ENCODE results near the gene ACAD8.
"Not testable (repeated sequence)": the region's sequence is repeated elsewhere in the genome, so short reads cannot be mapped to it uniquely, and the experiment has no call there.

ACAD8 gene

DNA sequence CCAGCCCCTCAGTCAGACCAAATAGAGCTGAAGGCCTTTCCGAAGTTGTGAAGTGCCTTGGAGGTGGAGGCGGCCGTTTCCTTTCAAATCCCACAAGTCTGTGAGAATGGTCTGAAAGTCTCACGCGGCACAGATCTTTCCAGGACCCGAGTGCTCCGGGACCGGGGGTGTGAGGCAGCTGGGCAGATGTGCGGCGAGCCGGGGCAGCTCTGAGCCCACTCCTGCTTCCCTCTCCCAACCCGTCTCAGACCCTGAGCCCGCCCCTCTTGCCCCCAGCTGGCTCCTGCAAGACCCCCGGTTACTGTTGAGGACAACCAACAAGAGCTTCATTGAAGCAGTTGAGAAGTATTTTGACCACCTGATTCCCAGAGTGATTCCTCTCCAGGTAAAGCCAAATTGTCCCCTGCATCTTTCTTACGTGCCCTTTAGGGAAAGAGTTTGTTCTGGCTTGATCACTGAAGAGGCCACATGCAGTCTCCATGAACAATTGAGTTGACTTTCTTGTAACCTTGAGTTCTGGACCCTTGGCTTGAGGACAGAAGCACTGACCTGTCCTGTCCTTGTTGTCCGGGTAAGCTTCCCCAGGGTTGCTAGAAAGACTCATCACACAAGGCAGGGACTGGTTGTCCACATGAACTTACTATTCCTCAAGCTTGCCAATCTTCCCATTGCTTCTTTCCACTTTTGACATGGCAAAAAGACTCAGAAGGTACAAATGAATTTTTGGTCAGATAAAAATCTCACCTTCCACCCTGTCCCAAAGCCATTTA, 30.3 kb downstream of the ACAD8 start:
- CTCF ChIA-PET, result no interaction called here
- no peak for DNase-seq (ENCODE audit: extremely low spot score)
- POLR2A ChIA-PET, result no interaction called here
- TF ChIP-seq SUZ12 (IDR thresholded peaks at IDR 0.05) (no peak), ARNT (IDR thresholded peaks at IDR 0.05) (no peak), NFRKB (IDR thresholded peaks at IDR 0.05) (no peak), FOXM1 (IDR thresholded peaks at IDR 0.05; ENCODE audit: borderline replicate concordance) (no peak), L3MBTL2 (conservative IDR thresholded peaks at IDR 0.05) (no peak), FOXA1 (IDR thresholded peaks at IDR 0.05) (no peak), PKNOX1 (IDR thresholded peaks at IDR 0.05) (no peak), HDGF (IDR thresholded peaks at IDR 0.05; ENCODE audit: borderline replicate concordance) (no peak), TARDBP (IDR thresholded peaks at IDR 0.05) (no peak), SP1 (IDR thresholded peaks at IDR 0.05) (no peak), ZNF384 (IDR thresholded peaks at IDR 0.05) (no peak), LEF1 (IDR thresholded peaks at IDR 0.05; ENCODE audit: borderline replicate concordance) (no peak), CTBP1 (IDR thresholded peaks at IDR 0.05; ENCODE audit: borderline replicate concordance) (no peak)

DNA sequence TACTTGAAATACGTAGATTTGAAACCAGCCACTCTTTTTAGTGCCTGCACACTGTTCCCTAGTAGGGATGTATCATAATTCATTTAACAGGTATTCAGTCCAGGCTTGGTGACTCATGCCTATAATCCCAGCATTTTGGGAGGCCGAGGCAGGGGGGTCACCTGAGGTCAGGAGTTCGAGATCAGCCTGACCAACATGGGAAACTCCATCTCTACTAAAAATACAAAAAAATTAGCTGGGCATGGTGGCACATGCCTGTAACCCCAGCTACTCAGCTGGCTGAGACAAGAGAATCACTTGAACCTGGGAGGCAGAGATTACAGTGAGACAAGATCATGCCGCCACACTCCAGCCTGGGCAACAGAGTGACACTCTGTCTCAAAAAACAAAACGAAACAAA, 31.0 kb downstream of the ACAD8 start:
- DNase-seq (ENCODE audit: extremely low spot score); CTCF ChIA-PET; POLR2A ChIA-PET: not testable (repeated sequence)

- no peak for DNase-seq (ENCODE audit: extremely low spot score)
- ChIA-PET CTCF (no interaction called here), POLR2A (no interaction called here)
- TF ChIP-seq LEF1 (IDR thresholded peaks at IDR 0.05; ENCODE audit: borderline replicate concordance), result no peak
- TF ChIP-seq CTBP1 (IDR thresholded peaks at IDR 0.05; ENCODE audit: borderline replicate concordance), result no peak
- no peak for TF ChIP-seq ZNF384 (IDR thresholded peaks at IDR 0.05)
- no peak for TF ChIP-seq FOXK2 (IDR thresholded peaks at IDR 0.05)
- no peak for TF ChIP-seq SUZ12 (IDR thresholded peaks at IDR 0.05)
- no peak for TF ChIP-seq FOXM1 (IDR thresholded peaks at IDR 0.05; ENCODE audit: borderline replicate concordance)
- TF ChIP-seq TARDBP (IDR thresholded peaks at IDR 0.05), result no peak
- no peak for TF ChIP-seq NFRKB (IDR thresholded peaks at IDR 0.05)
- no peak for TF ChIP-seq FOXA1 (IDR thresholded peaks at IDR 0.05)
- TF ChIP-seq BHLHE40 (IDR thresholded peaks at IDR 0.05; ENCODE audit: borderline replicate concordance), result no peak
- no peak for TF ChIP-seq PKNOX1 (IDR thresholded peaks at IDR 0.05)
- TF ChIP-seq SP1 (IDR thresholded peaks at IDR 0.05), result no peak
- no peak for TF ChIP-seq HDGF (IDR thresholded peaks at IDR 0.05; ENCODE audit: borderline replicate concordance)
- no peak for TF ChIP-seq ARNT (IDR thresholded peaks at IDR 0.05)
- TF ChIP-seq ELF4 (IDR thresholded peaks at IDR 0.05), result no peak
- TF ChIP-seq L3MBTL2 (conservative IDR thresholded peaks at IDR 0.05), result no peak
These were observed 34.2 kb downstream of the ACAD8 start for GRCh38 chr11:134287561-134287960.

DNA sequence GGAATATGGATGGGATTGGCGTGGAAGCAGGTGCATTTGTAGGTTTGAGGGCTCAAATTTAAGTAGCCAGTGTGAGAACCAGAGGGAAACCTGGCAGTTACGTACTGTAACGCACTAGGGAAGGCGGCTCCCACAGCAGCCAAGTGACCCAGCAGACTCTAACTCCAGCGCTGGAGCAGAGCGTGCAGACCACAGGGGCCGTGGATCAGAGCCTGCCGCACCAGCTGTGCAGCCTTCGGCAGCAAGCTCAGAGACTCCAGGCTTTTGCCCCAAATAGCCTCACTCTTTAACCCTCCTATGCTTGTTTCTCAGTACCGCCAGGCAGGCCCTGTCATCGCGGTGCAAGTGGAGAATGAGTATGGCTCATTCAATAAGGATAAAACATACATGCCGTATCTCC, 35.1 kb downstream of the ACAD8 start:
- ChIA-PET CTCF (no interaction called here), POLR2A (no interaction called here)
- TF ChIP-seq NFRKB (IDR thresholded peaks at IDR 0.05), result no peak
- no peak for TF ChIP-seq ZNF384 (IDR thresholded peaks at IDR 0.05)
- no peak for TF ChIP-seq SUZ12 (IDR thresholded peaks at IDR 0.05)
- no peak for TF ChIP-seq HDGF (IDR thresholded peaks at IDR 0.05; ENCODE audit: borderline replicate concordance)
- no peak for TF ChIP-seq L3MBTL2 (conservative IDR thresholded peaks at IDR 0.05)
- DNase-seq (ENCODE audit: extremely low spot score), result no peak

DNA sequence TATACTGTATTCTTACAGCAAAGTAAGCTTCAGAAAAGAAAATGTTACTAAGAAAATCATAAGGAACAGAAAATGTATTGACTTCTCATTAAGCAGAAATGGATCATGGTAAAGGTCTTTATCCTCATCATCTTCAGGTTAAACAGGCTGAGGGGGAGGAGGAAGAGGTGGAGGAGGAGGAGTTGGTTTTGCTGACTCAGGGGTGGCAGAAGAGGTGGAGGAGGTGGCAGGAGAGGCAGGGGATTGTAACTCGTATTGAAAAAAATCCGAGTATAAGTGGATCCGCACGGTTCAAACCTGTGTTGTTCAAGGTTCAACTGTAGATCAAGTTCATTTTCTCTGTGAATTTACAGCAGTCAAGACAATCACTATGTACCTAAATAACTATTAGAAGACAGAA, 35.8 kb downstream of the ACAD8 start:
- ChIA-PET CTCF (no interaction called here), POLR2A (no interaction called here)
- no peak for DNase-seq (ENCODE audit: extremely low spot score)
- TF ChIP-seq ELF4 (IDR thresholded peaks at IDR 0.05), result no peak

- no peak for DNase-seq (ENCODE audit: extremely low spot score)
- no peak for TF ChIP-seq BHLHE40 (IDR thresholded peaks at IDR 0.05; ENCODE audit: borderline replicate concordance)
- no peak for TF ChIP-seq L3MBTL2 (conservative IDR thresholded peaks at IDR 0.05)
- no peak for TF ChIP-seq NFRKB (IDR thresholded peaks at IDR 0.05)
- no peak for TF ChIP-seq ZNF384 (IDR thresholded peaks at IDR 0.05)
- TF ChIP-seq ARNT (IDR thresholded peaks at IDR 0.05), result no peak
- no peak for TF ChIP-seq FOXK2 (IDR thresholded peaks at IDR 0.05)
- no peak for TF ChIP-seq HDGF (IDR thresholded peaks at IDR 0.05; ENCODE audit: borderline replicate concordance)
- no peak for TF ChIP-seq TARDBP (IDR thresholded peaks at IDR 0.05)
- no peak for TF ChIP-seq FOXA1 (IDR thresholded peaks at IDR 0.05)
- TF ChIP-seq LEF1 (IDR thresholded peaks at IDR 0.05; ENCODE audit: borderline replicate concordance), result no peak
- TF ChIP-seq CTBP1 (IDR thresholded peaks at IDR 0.05; ENCODE audit: borderline replicate concordance), result no peak
- CTCF ChIA-PET, result no interaction called here
- POLR2A ChIA-PET, result no interaction called here
These were observed 36.4 kb downstream of the ACAD8 start for GRCh38 chr11:134289789-134290188.

GRCh38 chr11:134290646-134291045, 37.3 kb downstream of the ACAD8 start:
- DNase-seq (ENCODE audit: extremely low spot score), result no peak
- TF ChIP-seq LEF1 (IDR thresholded peaks at IDR 0.05; ENCODE audit: borderline replicate concordance) (no peak), TARDBP (IDR thresholded peaks at IDR 0.05) (no peak), BHLHE40 (IDR thresholded peaks at IDR 0.05; ENCODE audit: borderline replicate concordance) (no peak), FOXA1 (IDR thresholded peaks at IDR 0.05) (no peak), ELF4 (IDR thresholded peaks at IDR 0.05) (no peak), SUZ12 (IDR thresholded peaks at IDR 0.05) (no peak), NFRKB (IDR thresholded peaks at IDR 0.05) (no peak), ARNT (IDR thresholded peaks at IDR 0.05) (no peak), CTBP1 (IDR thresholded peaks at IDR 0.05; ENCODE audit: borderline replicate concordance) (no peak), SP1 (IDR thresholded peaks at IDR 0.05) (no peak), HDGF (IDR thresholded peaks at IDR 0.05; ENCODE audit: borderline replicate concordance) (no peak), FOXM1 (IDR thresholded peaks at IDR 0.05; ENCODE audit: borderline replicate concordance) (no peak), PKNOX1 (IDR thresholded peaks at IDR 0.05) (no peak), ZNF384 (IDR thresholded peaks at IDR 0.05) (no peak), L3MBTL2 (conservative IDR thresholded peaks at IDR 0.05) (no peak), FOXK2 (IDR thresholded peaks at IDR 0.05) (no peak)
- POLR2A ChIA-PET, result no interaction called here
- CTCF ChIA-PET, result no interaction called here

Data from HEK293T (cell line).